Measurements from ENCODE around the gene CCR5AS.

Gene CCR5AS

DNA sequence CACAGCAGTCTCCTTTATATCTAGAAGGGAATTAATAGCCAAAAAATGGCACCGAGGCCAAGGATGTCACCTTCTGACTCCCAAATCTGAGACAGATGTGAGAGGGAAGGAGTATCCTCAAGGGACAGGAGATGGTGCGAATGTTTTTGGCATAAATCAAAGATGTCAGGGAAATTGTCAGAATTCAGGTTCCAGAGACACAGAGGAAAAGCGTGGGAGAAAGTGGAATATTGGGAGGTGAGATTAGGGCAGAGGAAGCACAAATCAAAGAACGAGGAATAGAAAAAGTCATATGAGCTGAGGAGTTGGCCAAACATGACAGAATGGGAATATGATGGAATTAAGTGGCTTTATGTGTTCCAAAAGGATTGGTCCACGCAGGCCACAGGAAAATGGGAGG, 6.0 kb downstream of the CCR5AS start:
- DNase-seq (no peak), ATAC-seq (no peak)
- no peaks in the 10 kb centered on the region for H3K27me3 ChIP-seq
- intact Hi-C loops (cut with DNase I), result no loop called here
- no peak overlapping the region for H3K4me3 ChIP-seq
- 67 to 82% (median 70%) methylated on average over 5 of the region's 5 CpGs for WGBS, 4 donors
- no peaks in the 10 kb centered on the region for H3K9me3 ChIP-seq
- H3K4me1 ChIP-seq, result peaks cover 0 to 49% (median 7%) of the 10 kb centered on the region in 12 donors
- H3K36me3 ChIP-seq, result no peaks in the 10 kb centered on the region
- no peak overlapping the region for H3K27ac ChIP-seq
- TF ChIP-seq, protein P1, sequence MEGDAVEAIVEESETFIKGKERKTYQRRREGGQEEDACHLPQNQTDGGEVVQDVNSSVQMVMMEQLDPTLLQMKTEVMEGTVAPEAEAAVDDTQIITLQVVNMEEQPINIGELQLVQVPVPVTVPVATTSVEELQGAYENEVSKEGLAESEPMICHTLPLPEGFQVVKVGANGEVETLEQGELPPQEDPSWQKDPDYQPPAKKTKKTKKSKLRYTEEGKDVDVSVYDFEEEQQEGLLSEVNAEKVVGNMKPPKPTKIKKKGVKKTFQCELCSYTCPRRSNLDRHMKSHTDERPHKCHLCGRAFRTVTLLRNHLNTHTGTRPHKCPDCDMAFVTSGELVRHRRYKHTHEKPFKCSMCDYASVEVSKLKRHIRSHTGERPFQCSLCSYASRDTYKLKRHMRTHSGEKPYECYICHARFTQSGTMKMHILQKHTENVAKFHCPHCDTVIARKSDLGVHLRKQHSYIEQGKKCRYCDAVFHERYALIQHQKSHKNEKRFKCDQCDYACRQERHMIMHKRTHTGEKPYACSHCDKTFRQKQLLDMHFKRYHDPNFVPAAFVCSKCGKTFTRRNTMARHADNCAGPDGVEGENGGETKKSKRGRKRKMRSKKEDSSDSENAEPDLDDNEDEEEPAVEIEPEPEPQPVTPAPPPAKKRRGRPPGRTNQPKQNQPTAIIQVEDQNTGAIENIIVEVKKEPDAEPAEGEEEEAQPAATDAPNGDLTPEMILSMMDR (IDR thresholded peaks at IDR 0.05), result no peak
- TF ChIP-seq POLR2A (IDR thresholded peaks at IDR 0.05), result no peak

DNA sequence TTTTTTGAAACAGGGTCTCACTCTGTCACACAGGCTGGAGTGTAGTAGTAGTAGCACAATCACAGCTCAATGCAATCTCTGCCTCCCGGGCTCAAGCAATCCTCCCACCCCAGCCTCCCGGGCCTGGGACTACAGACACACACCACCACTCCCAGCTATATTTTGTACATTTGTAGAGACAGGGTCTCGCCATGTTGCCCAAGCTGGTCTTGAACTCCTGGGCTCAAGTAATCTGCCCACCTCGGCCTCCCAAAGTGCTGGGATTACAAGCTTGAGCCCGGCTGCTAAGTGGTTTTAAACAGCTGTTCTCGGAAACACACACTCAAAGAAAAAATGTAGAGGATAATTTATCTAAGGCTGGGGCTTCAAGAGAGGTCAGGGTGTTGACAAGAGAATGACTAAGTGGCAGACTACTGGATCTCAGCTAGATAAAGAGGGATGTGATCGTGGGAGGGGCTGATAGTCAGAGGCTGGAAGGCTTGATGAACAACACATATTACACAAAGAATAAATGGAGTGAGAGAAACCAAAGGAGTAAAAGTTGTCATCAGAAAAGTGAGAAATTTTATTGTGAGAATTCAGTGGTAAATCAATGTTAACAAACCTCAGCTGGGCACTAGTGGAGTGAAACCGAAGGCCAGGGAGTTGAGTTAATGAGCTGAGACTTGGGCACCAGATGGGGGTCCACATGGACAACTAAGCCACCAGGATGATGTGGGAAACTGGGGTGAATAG, 6.7 kb downstream of the CCR5AS start:
- Histone ChIP-seq H3K36me3 (no peaks in the 10 kb centered on the region), H3K27me3 (no peaks in the 10 kb centered on the region), H3K27ac (peak overlapping the region in 1 of 12 donors; percentile 9), H3K9me3 (no peaks in the 10 kb centered on the region), H3K4me3 (no peak overlapping the region), H3K4me1 (peaks cover 0 to 49% (median under 1%) of the 10 kb centered on the region in 12 donors)
- ATAC-seq, result peak in 2 of 4 donors; percentile 35 to 80
- intact Hi-C loops (cut with DNase I), result no loop called here
- DNase-seq, result no peak
- TF ChIP-seq, protein P1 (IDR thresholded peaks at IDR 0.05), result no peak
- no peak for TF ChIP-seq POLR2A (IDR thresholded peaks at IDR 0.05)
- WGBS, 4 donors, result 57 to 67% (median 59%) methylated on average over 8 of the region's 8 CpGs

DNA sequence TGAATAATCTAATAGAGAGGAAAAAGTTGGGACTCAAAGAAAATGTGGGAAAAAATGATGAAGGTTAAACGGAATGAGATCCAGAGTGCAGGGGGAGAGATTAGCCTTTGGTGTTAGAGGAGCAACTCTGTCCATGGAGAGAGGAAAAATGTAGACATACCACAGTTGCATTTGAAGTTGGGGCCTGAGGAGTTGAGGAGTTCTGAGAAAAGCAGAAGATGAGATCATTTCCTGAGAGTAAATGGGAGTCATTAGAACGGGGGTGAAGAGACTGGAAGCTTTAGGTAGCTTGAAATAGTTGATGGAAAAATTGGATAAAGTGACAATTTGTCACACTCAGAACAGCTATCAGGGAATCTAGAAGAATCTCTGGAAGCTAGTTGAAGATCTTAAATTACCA, 7.3 kb downstream of the CCR5AS start:
- intact Hi-C loops (cut with DNase I), result no loop called here
- ATAC-seq (peak in 1 of 4 donors; percentile 10), DNase-seq (no peak)

DNA sequence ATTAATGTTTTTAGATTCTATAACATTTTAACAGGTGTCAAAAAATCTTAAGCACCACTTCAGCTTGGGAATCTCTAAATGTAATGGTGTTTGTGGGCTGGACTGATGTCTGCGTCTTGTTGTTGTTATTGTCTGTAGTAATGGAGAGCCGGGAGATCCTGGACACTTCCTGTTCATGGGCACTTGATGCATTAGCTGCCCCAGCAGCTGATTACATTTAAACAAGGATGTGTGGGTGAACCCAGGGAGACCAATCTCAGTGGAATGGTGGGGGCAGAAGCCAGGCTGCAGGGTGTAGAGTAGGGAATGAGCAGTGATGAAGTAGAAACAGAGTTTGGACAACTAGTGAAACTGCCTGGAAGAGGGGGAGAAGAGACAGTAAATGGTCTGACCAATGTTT, 7.8 kb downstream of the CCR5AS start:
- Histone ChIP-seq H3K4me3 (no peak overlapping the region), H3K4me1 (peaks cover 0 to 46% (median 0%) of the 10 kb centered on the region in 12 donors), H3K36me3 (no peaks in the 10 kb centered on the region), H3K27me3 (no peaks in the 10 kb centered on the region), H3K27ac (peak overlapping the region in 1 of 12 donors; percentile 9), H3K9me3 (no peaks in the 10 kb centered on the region)
- DNase-seq, result no peak
- intact Hi-C loops (cut with DNase I), result no loop called here
- whole genome bisulfite sequencing, 4 donors, result 60 to 79% (median 69%) methylated on average over 2 of the region's 2 CpGs
- no peak for ATAC-seq
- no peak for TF ChIP-seq POLR2A (IDR thresholded peaks at IDR 0.05)
- TF ChIP-seq, protein P1 (IDR thresholded peaks at IDR 0.05), result no peak

More for the DNA sequence above, 7.3 kb downstream of the CCR5AS start:
- TF ChIP-seq, protein P1 (IDR thresholded peaks at IDR 0.05), result no peak
- TF ChIP-seq POLR2A (IDR thresholded peaks at IDR 0.05), result no peak
- peak overlapping the region in 1 of 12 donors; percentile 9 for H3K27ac ChIP-seq
- H3K4me1 ChIP-seq, result peaks cover 0 to 47% (median 0%) of the 10 kb centered on the region in 12 donors
- WGBS, 4 donors, result 55 to 63% (median 57%) methylated on average over 2 of the region's 2 CpGs
- no peaks in the 10 kb centered on the region for H3K27me3 ChIP-seq
- no peaks in the 10 kb centered on the region for H3K9me3 ChIP-seq
- no peaks in the 10 kb centered on the region for H3K36me3 ChIP-seq
- H3K4me3 ChIP-seq, result no peak overlapping the region
